IMR-90 (cell line): ENCODE data around the gene YTHDF2.

Experiments used
- POLR2A ChIP-seq: IDR thresholded peaks from 2 replicates; pipeline ENCODE4 v1.6.1; 2012; ENCODE audit warnings: mild to moderate bottlenecking, low read depth, low read length
- SMC3 ChIP-seq: fragments of 150-350 bp; IDR thresholded peaks from 2 replicates; pipeline ENCODE4 v1.6.1; 2016; ENCODE audit warnings: low read depth, mild to moderate bottlenecking, antibody characterized with exemption, low read length, moderate library complexity
- TF ChIP-seq, protein P1 (sequence below): conservative IDR thresholded peaks from 2 replicates; pipeline ENCODE4 v1.5.1; 2012; ENCODE audit warnings: mild to moderate bottlenecking, low read depth, low read length, improper control_type of control experiment

GRCh38 chr1:28703629-28704028 lies 33.1 kb upstream of the YTHDF2 start:
- TF ChIP-seq POLR2A (no peak), SMC3 (no peak)
- TF ChIP-seq, protein P1, sequence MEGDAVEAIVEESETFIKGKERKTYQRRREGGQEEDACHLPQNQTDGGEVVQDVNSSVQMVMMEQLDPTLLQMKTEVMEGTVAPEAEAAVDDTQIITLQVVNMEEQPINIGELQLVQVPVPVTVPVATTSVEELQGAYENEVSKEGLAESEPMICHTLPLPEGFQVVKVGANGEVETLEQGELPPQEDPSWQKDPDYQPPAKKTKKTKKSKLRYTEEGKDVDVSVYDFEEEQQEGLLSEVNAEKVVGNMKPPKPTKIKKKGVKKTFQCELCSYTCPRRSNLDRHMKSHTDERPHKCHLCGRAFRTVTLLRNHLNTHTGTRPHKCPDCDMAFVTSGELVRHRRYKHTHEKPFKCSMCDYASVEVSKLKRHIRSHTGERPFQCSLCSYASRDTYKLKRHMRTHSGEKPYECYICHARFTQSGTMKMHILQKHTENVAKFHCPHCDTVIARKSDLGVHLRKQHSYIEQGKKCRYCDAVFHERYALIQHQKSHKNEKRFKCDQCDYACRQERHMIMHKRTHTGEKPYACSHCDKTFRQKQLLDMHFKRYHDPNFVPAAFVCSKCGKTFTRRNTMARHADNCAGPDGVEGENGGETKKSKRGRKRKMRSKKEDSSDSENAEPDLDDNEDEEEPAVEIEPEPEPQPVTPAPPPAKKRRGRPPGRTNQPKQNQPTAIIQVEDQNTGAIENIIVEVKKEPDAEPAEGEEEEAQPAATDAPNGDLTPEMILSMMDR, result no peak
